Measurements from ENCODE around the gene YTHDF2.
"Not testable (repeated sequence)": the region's sequence is repeated elsewhere in the genome, so short reads cannot be mapped to it uniquely, and the experiment has no call there.

The YTHDF2 gene

DNA sequence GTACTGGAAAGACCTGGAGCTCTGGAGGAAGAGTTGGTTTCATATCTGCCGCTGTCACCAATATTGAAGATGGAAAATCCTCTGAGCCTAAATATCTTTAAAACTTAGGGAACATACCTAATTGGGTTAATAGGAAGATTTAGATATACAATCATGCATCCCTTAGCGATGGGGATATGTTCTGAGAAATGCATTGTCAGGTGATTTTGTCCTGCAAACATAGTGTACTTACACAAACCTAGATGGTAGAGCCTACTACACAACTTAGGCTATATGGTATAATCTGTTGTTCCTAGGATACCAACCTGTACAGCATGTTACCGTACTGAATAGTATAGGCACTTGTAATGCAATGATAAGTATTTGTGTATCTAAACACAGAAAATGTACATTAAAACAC, 22.5 kb downstream of the YTHDF2 start:
- no peak for DNase-seq (ENCODE audit: low read depth)

DNA sequence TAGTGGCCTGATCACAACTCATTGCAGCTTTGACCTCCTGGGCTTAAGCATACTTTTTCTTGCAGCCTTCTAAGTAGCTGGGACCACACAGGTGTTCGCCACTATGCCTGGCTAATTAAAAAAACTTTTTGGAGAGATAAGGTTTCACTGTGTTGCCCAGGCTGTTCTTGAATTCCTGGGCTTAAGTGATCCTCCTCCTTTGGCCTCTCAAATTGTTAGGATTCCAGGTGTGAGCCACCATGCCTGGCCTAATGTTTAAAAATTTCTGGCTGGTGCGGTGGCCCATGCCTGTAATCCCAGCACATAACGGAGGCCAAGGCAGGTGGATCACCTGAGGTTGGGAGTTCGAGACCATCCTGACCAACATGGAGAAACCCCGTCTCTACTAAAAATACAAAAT, 24.4 kb downstream of the YTHDF2 start:
- DNase-seq (ENCODE audit: low read depth) = no peak

DNA sequence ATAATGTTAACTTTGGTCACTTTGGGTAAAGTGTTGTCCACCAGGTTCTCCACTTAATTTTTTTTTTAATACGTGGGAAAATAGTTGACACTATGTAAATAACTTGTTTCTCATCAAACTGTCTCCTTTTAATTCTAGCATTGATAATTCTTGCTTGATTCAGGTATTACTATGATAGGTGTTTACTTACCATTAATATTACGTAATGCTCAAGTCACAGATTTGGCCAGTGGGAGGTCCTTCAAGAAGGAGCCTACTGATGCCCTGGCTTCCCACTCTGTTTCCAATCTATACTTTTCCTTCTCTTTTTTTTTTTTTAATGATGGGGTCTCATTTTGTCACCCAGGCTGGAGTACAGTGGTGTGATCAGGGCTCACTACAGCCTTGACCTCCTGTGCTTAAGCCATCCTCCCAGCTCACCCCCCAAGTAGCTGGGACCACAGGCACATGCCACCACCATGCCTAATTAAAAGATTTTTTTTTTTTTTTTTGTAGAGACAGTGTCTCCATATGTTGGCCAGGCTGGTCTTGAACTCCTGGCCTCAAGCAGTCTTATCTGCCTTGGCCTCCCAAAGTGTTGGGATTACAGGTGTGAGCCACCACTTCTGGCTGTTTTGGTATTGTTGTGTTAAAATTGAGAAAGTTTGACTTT, 29.9 kb downstream of the YTHDF2 start:
- no peak for DNase-seq (ENCODE audit: low read depth)

DNA sequence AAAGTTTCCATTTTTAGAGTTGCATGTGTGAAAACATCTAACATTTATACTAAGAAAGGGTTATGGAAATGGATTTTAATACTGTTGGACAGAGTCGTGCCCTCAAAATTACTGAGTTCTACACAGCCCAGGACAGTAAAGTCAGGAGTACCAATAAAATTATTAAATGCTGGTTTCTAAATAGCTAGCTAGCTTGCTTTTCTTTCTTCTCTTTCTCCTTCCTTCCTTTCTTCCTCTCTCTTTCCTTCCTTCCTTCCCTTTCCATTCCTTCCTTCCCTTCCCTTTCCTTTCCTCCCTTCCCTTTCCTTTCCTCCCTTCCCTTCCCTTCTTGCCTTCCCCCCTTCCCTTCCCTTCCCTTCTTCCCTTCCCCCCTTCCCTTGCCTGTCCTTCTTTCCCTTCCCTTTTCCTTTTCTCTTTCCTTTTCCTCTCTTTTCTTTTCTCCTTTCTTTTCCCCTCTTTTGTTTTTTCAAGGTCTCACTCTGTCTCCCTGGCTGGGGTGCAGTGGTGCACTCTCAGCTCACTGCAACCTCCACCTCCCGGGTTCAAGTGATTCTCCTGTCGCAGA, 33.9 kb downstream of the YTHDF2 start:
- DNase-seq (ENCODE audit: low read depth) = no peak

DNA sequence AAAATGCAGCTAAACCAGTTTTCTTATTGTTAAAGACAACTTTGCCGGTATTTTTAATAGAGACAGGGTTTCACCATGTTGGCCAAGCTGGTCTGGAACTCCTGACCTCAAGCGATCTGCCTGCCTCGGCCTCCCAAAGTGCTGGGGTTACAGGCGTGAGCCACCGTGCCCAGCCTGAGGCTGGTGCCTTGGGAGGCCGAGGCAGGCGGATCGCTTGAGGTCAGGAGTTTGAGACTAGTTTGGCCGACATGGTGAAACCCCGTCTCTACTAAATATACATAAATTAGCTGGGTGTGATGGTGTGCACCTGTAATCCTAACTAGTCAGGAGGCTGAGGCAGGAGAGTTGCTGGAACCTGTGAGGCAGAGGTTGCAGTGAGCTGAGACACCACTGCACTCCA, 35.2 kb downstream of the YTHDF2 start:
- DNase-seq (ENCODE audit: low read depth) = not testable (repeated sequence)

DNA sequence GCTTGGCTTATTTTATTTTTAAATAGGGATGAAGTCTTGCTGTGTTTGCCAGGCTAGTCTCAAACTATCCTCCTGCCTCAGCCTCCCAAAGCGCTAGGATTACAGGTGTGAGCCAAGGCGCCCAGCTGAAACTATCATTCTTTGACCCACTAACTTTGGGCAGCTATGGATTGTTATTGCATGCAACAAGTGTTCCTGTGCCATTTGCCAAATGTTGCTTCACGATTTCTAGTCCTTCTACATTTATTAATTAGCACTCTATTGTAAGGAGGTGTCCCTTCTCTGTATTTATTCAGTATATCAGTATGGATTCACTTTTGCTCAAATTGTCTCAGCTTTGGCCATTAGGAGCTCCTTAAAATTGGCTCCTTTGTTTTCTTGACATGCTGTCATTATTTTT, 36.4 kb downstream of the YTHDF2 start:
- DNase-seq (ENCODE audit: low read depth) = no peak

DNA sequence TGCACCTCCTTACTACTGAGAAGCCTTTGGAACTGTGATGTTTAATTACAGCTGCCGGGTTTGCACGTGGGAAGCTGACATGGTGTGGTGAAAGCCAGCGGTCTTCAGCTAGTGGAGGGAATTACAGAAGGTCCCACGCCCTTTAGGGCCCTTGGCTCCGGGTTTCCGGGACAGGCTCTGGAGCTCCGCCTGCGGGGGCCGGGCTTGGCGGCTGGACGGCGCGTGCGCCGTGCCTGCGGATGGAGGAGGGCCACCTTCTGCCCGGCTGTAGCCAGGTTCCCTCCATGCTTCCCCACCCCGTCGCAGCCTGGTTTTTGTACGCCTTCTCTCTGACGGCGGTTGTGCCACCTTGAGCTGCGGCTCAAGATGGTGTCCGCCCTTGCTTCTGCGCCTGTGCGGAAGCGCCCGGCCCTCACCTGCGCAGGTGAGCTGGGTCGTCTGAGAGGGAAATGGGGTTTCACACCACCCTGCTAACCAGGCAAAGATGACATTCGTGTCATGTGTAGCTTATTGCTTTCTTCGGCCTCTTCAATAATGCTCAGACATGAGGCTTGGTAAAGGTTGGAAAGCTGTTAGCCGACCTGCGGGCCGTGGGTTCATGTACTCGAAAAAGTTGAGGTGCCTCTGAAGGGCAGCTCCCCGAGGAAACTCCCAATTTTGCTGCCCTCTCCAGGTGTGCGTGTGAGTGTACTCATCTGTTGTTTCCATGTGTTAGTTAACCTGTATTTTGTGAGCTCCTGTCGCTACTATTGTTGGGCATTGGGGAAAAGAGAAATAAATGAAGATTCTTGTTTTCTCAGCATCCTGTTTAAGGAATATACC, 38.6 kb downstream of the YTHDF2 start:
- peak; percentile 57 for DNase-seq (ENCODE audit: low read depth)

DNA sequence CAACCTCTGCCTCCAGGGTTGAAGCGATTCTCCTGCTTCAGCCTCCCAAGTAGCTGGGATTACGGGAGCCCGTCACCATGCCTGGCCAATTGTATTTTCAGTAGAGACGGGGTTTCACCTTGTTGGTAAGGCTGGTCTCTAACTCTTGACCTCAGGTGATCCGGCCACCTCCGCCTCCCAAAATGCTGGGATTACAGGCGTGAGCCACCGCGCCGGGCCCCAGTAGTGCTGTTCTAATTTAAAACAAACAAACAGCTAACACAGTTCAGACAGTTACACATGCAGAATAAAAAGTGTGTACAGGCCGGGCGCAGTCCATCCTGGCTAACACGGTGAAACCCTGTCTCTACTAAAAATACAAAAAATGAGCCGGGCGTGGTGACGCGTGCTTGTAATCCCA, 39.6 kb downstream of the YTHDF2 start:
- DNase-seq (ENCODE audit: low read depth) = no peak

DNA sequence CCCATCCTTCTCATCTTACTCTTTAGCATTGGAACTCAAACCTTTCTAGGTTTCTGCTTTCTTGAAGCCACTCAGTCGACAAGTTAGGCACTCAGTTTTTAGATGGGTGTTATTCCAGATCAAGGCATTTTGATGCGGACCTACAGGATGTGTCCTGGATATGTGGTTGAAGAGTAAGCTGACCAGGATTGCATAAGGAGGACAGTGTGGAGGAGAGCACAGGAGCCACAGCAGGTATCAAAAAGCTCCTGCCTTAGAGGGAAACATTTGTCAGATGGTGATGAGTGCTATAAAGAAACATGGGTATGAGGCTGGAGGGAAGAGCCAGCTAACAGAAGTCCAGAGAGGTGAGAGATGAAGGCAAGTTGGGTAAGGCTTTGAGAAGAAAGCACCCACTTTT, 41.3 kb downstream of the YTHDF2 start:
- DNase-seq (ENCODE audit: low read depth) = no peak

DNA sequence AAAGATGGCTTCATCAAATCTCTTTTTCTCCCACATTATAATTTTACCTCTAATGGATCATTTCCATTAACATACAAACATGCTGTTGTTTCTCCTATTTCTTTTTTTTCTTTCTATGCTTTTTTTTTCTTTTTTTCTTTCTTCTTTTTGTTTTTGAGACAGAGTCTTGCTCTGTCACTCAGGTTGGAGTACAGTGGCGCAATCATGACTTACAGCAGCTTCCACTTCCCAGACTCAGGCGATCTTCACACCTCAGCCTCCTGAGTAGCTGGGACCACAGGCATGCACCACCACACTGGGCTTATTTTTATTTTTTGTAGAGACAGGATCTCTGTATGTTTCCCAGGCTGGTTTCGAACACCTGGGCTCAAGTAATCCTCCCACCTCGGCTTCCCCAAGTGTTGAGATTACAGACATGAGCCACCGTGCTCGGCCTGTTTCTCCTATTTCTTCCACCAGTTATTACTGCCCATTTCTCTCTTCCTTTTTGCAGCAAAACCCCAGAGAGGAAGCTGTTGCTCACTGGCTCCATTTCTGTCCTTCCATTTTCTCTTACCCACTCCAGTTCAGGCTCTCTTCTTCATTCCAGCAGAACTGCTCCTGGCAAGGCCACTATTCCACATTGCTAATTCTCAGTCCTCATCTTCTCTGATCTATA, 43.1 kb downstream of the YTHDF2 start:
- DNase-seq (ENCODE audit: low read depth) = no peak

DNA sequence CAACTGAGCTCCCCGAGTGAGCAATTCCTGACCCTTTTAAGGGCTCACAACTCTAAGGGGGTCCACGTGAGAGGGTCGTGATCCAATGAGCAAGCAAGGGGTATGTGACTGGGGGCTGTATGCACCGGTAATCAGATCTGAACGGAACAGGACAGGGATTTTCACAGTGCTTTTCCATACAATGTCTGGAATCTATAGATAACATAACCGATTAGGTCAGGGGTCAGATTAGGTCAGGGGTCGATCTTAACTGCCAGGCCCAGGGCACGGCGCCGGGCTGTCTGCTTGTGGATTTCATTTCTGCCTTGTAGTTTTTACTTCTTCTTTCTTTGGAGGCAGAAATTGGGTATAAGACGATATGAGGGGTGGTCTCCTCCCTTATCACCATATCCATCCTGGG, 44.6 kb downstream of the YTHDF2 start:
- DNase-seq (ENCODE audit: low read depth) = no peak

DNA sequence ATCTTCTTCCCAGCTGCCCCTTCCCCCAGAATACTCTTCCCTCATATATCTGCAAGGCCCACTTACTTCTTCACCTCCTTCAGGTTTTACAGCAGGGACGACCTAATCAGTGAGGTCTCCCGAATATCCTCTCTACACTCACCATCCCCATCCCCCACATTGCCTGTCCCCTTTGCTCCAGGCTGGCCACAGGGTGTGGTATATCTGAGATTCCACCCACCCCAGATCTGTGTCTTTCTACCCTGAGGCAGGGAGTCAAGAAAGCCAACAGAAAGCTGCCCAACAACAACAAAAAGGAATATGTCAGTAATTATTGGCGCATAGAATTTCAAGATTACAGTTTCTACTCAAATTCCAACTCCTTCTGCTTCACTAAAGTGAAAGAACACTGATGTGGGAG, 45.3 kb downstream of the YTHDF2 start:
- DNase-seq (ENCODE audit: low read depth) = no peak

DNA sequence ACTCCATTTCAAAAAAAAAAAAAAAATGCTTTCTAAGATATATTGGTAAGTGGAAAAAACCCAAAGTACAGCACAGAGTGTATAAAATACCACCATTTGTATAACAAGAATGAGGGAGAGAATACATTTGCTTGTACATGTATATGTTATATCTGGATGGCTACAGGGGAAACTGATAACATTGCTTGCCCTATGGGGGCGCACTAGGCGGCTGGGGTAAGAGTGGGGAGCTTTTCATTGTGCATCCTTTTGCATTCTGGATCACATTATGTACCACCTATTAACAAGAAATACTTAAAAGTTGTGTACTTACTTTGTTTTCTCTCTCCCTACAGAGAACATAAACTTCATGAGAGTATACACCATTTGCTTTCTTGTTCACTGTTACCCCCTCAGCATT, 46.6 kb downstream of the YTHDF2 start:
- DNase-seq (ENCODE audit: low read depth) = no peak

DNA sequence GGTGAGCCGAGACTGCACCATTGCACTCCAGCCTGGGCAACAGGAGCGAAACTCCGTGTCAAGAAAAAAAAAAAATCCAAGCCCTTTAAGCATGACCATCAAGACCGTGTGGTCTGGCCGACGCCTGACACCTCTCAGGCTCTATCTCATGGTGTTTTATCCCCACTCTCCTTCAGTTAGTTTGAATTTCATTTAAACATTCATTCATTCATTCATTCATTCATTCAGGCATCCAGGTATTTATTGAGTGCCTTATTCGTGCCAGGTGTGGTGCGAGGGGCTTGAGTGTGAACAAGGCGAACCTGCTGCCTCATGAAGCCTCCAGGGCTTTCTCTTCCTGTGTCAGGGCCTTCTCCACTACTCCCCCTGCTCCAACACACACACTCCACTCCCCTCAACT, 52.7 kb downstream of the YTHDF2 start:
- no peak for DNase-seq (ENCODE audit: low read depth)

DNA sequence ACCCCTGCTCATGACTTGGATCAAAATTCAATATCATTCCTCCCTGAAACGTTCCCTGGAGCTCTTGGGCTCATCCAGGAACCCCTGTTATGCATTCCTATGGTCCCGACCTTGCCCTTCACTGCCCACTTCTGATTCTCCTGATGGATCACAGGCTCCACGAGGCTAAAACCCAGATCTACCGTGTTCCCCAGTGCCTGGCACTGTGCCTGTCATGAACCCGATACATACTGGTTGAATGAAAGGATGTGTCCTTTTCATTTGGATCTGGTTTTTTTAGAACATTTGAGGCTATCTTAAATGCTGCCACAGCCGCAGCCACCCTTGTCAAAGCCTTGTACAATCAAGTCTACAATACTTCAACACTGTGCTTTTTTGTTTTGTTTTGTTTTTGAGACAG, 53.1 kb downstream of the YTHDF2 start:
- DNase-seq (ENCODE audit: low read depth) = no peak

DNA sequence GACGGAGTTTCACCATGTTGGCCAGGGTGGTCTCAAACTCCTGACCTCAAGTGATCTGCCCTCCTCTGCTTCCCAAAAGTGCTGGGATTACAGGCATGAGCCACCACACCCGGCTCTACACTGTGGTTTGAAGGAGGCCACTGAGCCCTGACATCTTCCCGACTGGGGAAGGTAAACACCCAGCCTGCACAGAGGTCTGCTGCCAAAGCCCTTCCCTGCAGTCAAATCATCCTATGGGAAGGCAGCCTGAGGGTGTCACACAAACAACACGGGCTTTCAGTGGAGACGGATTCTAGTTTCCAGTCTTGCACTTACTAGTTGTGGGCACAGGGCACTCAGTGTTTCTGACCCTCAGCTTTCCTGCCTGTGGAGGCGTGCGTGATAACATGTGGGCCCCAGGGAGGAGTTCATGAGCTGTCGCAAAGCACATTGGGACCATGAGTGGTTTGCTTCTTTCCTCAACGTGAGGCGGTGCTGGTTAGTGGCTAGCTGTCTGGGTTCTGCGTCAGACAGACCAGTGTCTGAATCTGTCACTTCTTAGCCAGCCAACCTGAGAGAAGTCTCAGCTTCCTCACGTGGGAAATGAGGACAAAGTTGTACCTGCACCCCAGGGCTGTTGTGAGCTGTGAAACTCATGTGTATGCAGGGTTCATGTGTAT, 53.8 kb downstream of the YTHDF2 start:
- no peak for DNase-seq (ENCODE audit: low read depth)

DNA sequence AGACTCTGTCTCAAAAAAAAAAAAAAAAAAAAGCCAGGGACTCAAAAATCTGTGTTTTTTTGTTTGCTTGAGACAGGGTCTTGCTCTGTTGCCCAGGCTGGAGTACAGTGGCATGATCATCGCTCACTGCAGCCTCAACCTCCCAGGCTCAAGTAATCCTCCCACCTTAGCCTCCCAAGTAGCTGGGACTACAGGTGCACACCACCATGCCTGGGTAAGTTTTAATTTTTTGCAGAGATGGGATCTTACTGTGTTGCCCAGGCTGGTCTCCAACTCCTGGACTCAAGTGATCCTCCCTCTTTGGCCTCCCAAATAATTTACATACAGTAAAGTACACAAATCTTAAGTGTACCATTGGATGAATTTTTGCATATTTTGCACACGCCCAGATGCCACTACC, 55.2 kb downstream of the YTHDF2 start:
- not testable (repeated sequence) for DNase-seq (ENCODE audit: low read depth)

DNA sequence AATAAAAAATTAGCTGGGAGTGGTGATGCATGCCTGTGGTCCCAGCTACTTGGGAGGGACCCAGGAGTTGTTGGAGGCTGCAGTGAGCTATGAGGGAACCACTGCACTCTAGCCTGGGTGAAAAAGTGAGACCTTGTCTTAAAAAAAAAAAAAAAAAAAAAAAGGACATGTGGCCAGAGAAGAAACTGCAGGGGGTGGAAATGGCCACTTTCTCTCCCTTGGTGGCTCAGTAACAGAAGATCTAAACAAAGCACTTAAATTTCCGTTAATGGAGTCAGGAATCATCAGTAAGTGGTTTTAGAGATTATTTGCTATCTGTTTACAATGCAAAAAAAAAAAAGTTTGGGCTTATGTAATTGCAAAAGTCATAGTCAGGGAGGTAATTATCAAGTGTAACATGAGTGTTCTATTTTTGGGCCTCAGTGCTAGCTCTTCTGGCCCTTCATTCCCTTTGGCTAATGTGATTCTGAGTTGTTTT, 55.9 kb downstream of the YTHDF2 start:
- no peak for DNase-seq (ENCODE audit: low read depth)

DNA sequence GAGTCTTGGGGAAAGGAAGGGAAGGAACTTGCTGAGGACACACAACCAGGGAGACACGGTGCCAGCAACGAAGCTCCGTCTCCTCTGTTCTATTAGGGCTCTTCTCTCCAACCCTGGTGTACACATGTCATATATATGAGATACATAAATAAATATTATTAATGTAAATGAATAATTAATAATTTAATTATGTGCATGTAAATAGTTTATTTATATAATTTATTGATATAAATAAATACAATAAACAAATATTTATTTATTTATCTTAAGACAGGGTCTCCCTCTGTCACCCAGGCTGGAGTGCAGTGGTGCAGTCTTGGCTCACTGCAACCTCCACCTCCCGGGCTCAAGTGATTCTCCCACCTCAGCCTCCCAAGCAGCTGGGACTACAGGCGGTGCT, 57.8 kb downstream of the YTHDF2 start:
- not testable (repeated sequence) for DNase-seq (ENCODE audit: low read depth)

DNA sequence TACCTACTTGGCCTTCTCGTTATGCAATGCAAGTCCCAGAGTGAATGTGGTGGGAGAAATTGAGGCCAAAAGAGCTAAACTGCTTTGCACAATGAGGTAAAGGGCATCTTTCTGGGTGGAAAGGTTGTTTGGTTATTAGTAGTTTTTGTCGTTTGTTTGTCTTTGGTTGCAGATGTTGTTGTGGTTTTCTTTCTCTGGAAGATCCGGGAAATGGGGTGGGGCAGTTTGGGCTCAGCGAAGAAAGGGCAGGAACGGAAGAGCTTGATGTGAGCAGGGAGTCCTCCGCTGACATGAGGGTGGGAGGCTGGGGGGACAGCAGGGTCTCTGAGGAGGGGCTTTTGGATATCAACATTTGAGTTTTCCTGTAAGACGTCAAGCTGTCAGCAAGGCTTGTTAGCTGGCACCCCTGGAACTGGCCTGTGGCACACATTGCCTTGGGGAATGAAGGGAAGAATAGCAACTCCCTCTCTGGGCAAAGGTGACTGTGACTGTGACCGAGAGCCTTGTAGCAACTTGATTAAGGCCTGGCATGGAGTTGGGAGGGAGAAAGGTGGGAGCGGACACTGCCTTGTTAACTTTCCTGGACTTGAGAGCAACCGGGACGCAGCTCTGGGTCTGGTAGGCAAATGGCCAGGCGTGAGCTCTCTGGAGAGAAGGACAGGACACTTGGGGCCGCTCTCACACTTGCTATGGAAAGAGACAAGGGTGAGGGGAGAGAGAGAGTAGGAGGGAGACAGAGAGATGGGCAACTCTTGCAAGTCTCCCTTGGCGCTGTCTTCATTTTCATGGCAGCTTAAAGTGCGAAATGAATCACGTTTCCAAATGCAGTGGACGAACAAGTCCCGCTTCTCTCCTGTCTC, 59.8 kb downstream of the YTHDF2 start:
- no peak for DNase-seq (ENCODE audit: low read depth)

DNA sequence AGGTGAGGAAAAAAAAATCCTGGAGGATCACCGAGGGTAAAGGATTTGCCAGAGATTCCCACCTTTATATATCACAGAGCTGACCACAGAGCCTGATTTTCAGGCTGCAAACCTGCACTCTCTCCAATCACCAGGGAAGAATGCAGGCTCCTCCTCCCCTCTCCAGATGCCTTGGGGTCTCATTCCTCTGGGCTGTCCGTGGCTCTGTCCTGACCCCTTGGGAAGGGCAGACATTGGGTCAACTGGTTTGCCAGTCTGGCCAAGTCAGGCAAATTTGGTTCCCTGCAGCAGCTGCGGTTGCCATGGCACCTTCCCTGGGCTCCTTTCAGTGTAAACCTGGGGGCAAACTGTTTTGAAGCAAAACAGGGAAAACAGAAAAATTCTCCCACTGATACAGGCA, 63.6 kb downstream of the YTHDF2 start:
- no peak for DNase-seq (ENCODE audit: low read depth)
